Diencephalon (tissue), 1 donor: ENCODE measurements around the gene ATG4A. TPM values are rescaled to one million over a fixed set of nuclear protein-coding genes. Genes with fewer than 3 reads are reported as not detected.

Source experiments
- total RNA-seq: library from RNA; depleted of rRNA; stranded (reverse); fragments of >200 nt; gene quantifications from one replicate; pipeline ENCODE4 v1.2.3, GENCODE V29; 2014

The ATG4A gene, protein sequence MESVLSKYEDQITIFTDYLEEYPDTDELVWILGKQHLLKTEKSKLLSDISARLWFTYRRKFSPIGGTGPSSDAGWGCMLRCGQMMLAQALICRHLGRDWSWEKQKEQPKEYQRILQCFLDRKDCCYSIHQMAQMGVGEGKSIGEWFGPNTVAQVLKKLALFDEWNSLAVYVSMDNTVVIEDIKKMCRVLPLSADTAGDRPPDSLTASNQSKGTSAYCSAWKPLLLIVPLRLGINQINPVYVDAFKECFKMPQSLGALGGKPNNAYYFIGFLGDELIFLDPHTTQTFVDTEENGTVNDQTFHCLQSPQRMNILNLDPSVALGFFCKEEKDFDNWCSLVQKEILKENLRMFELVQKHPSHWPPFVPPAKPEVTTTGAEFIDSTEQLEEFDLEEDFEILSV
- 7.4 TPM for total RNA-seq

DNA sequence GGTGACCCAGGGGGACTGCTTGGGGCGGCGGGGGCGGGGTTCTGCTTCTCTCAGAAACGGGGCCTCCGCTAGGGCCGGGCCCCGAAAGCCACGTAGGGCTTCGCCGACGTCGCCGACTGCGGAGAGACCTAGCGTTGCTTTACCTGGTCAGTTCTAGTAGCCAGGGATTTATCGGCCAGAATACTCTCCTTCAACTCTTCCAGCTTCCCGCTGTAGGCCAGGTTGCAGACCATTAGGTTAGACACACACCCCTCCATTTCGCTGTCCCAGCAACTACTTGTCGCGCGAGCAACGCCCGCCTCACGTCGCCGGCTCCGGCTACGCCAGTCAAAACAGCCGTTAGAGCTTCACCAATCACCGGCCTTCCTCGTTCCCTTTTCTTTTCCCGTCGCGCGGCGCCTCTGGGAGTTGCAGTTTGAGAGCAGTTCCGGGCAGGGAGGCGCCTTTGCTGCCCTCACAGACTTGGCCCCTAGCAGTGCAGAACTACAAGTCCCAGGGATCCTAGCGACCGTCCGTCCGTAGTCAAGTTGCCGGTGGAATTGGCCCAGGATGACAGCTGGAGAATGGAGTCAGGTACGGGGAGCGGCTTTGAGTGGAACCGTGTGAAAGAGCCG is at the start of gene ATG4A, which contains the start of gene PSMD10:
ATG4A (plus strand) TSS at position 515 of the 614 bp plus-strand sequence; CDS start at position 564, 49 bp downstream.
PSMD10 (minus strand) TSS at position 279 of the 614 bp plus-strand sequence; CDS start at position 257, 22 bp downstream.

DNA sequence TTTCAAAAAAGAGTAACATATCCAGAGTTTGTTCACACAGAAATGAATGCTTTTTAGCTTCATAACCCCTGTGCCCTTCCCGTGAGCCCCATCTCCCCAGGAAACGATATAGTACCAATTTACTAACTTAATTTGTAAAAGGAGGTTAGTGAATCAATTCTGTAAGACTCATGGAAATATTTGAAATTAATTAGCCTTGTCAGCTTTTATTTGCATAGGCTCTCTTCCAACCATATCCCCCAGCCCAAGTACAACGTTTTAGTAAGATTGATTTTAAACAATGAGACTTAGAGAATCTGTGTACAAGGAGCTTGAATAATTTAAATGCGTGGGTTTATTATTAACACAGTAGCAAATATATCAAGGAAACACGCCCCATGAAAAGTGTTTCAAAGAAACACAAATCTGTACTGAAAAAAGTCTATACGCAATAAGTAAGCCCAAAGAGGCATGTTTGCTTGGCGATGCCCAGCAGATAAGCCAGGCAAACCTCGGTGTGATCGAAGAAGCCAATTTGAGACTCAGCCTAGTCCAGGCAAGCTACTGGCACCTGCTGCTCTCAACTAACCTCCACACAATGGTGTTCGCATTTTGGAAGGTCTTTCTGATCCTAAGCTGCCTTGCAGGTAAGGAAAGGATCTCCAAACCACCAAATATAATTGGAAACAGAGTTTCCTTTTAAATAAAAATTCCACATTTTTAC is 46.9 kb upstream of the ATG4A start, which contains the start of gene VSIG1:
VSIG1 (plus strand) TSS at position 512 of the 703 bp plus-strand sequence; CDS start at position 578, 66 bp downstream.

Other genes with a start within 250 kb of the ATG4A start
- gene TEX13B, start 109.4 kb upstream of the ATG4A start, total RNA-seq: not detected
- gene VSIG1, start 46.7 kb upstream of the ATG4A start, total RNA-seq: 2.3 TPM
- gene PSMD10, start 236 bp upstream of the ATG4A start, total RNA-seq: 108 TPM